ENCODE results near the gene SUN1.

DNA sequence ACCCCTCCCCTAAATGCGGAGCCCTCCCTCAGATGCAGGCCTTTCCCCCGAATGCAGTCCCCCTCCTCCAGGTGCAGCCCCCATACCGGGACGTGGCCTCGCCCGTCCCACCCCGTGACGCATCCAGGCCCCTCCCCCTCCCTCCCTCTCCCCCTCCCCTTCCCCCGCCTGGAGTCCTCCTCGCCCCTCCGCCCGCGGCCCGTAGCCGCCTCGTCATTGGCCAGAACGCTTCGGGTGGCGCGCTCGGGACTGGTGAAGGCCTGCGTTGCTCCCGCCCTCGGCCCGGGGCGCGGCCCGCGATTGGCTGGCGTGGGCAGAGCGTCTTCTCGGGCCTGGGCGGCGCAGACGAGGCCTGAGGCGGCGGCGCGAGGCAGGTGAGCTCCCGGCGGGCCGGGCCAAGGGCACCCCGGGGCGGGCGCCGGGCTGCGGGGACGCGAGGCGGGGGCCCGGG, 16.0 kb upstream of the SUN1 start:
- TF ChIP-seq, protein P1, sequence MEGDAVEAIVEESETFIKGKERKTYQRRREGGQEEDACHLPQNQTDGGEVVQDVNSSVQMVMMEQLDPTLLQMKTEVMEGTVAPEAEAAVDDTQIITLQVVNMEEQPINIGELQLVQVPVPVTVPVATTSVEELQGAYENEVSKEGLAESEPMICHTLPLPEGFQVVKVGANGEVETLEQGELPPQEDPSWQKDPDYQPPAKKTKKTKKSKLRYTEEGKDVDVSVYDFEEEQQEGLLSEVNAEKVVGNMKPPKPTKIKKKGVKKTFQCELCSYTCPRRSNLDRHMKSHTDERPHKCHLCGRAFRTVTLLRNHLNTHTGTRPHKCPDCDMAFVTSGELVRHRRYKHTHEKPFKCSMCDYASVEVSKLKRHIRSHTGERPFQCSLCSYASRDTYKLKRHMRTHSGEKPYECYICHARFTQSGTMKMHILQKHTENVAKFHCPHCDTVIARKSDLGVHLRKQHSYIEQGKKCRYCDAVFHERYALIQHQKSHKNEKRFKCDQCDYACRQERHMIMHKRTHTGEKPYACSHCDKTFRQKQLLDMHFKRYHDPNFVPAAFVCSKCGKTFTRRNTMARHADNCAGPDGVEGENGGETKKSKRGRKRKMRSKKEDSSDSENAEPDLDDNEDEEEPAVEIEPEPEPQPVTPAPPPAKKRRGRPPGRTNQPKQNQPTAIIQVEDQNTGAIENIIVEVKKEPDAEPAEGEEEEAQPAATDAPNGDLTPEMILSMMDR (IDR thresholded peaks at IDR 0.05) = no peak
- no peak for TF ChIP-seq POLR2A (IDR thresholded peaks at IDR 0.05)

Data from breast epithelium (tissue), 3 donors.